Heart right ventricle (tissue), 16 donors: Measurements from ENCODE around the gene TMEM109. TPM values are rescaled to one million over a fixed set of nuclear protein-coding genes. Genes with fewer than 3 reads are reported as not detected.

ENCODE experiments used
- ATAC-seq, 8 donors: fragments of 200-7000 bp; cut with Tn5 transposase; one replicate each; pipeline ENCODE4 v1.9.1; 2020; ENCODE audit warnings: mild to moderate bottlenecking in 8 of 8, moderate library complexity in 8 of 8, moderate number of reproducible peaks in 1 of 8
- DNase-seq, 2 donors: peaks; one replicate each; pipeline ENCODE4 v3.0.0-alpha.2; 2020
- H3K27ac ChIP-seq, 10 donors: fragments of 200-600 bp; sonication (generic) in 2 of 10; one replicate each; pipeline versions ENCODE4 v1.5.0 to v1.8.0; 2020 to 2022; ENCODE audit warnings: mild to moderate bottlenecking in 3 of 10
- H3K27me3 ChIP-seq, 7 donors: fragments of 200-600 bp; one replicate each; pipeline ENCODE4 v1.8.0; 2021 to 2022; ENCODE audit warnings: mild to moderate bottlenecking in 2 of 7
- H3K36me3 ChIP-seq, 9 donors: fragments of 200-600 bp; sonication (generic) in 1 of 9; one replicate each; pipeline versions ENCODE4 v1.5.0 to v1.8.0; 2020 to 2022; ENCODE audit warnings: mild to moderate bottlenecking in 2 of 9
- H3K4me1 ChIP-seq, 9 donors: fragments of 200-600 bp; sonication (generic) in 1 of 9; one replicate each; pipeline versions ENCODE4 v1.5.0 to v1.8.0; 2020 to 2022; ENCODE audit warnings: mild to moderate bottlenecking in 4 of 9
- H3K4me3 ChIP-seq, 10 donors: fragments of 200-600 bp; sonication (generic) in 2 of 10; one replicate each; pipeline versions ENCODE4 v1.5.0 to v1.8.0; 2020 to 2022; ENCODE audit warnings: mild to moderate bottlenecking in 7 of 10, moderate library complexity in 2 of 10
- H3K9me3 ChIP-seq, 11 donors: fragments of 200-600 bp in 10 of 11; sonication (generic) in 2 of 11; one replicate each; pipeline versions ENCODE4 v1.5.0 to v1.8.0; 2013 to 2022; ENCODE audit warnings: mild to moderate bottlenecking in 2 of 11, control low read depth in 1 of 11, moderate library complexity in 1 of 11
- CTCF ChIP-seq, 9 donors: fragments of 200-600 bp; sonication (generic) in 2 of 9; IDR thresholded peaks; one replicate each; pipeline versions ENCODE4 v1.5.0 to v1.8.0; 2021 to 2022; ENCODE audit warnings: antibody characterized with exemption in 9 of 9, mild to moderate bottlenecking in 5 of 9, moderate library complexity in 1 of 9
- WGBS, 2 donors: extraction: QIAGEN DNeasy Blood & Tissue Kit; methylation state at CpG; one replicate each; pipeline ENCODE4 v1.1.7; 2013; ENCODE audit warnings: inconsistent platforms in 1 of 2; 5-methylcytosine and 5-hydroxymethylcytosine counted together
- intact Hi-C, 10 donors: fragments of 100-400 bp; cut with DNase I; formaldehyde crosslinking; loops; one replicate each; pipeline versions ENCODE4 v1.11.1 to v1.14.2; 2022
- polyA plus RNA-seq, 2 donors: library from polyadenylated mRNA; stranded (reverse); fragments of 200-250 nt; gene quantifications; one replicate each; pipeline ENCODE4 v1.2.3, GENCODE V29; 2013
- total RNA-seq, 10 donors: library from RNA; stranded (reverse); fragmentation: NEBNext Ultra II Directional in 3 of 10; extraction: Animal tissue kit (Norgen Biotek cat#: 25700) in 3 of 10; gene quantifications; one replicate each; pipeline versions ENCODE4 v1.2.1 to v1.2.4, GENCODE V29; 2021 to 2023
- donor health status: Arrhythmogenic right ventricular cardiomyopathy.
- donor health status: ischemic (EF 13 %, LVEDD 7.1; RV severe dilation, severe dysfunction).
- donor health status: healthy with polysubstance abuse.
- donor health status: DM: no; HTN: yes; CAD: no.
- donor health status: DM: no; HTN: no; CAD: no.
- donor health status: ischemic (EF 25% LVEDD 6.9; RV normal size, moderate dysfunction).
- donor health status: ischemic (EF 25% LVEDD 5.7; RV mildly dilated, moderate dysfunction).
- donor health status: healthy.
- donor health status: DM: yes; HTN: yes; CAD: no.
- donor health status: Ischemic cardiomyopathy.
- donor health status: ischemic (EF 35%, LVEDD 5.7; RV mildly dilated, moderate dysfunction).
- donor health status: nonischemic (EF 11% LVEDD 7.7; RV severe dilation, severe dysfunction).
- donor health status: DM: yes; HTN: yes; CAD: no.
- donor health status: PGD.
- donor health status: ischemic (EF 29% LVEDD 5.4; RV normal size, mild dysfunction).
- donor health status: nonischemic (EF 23%, LVEDD 6.1; RV moderate dilation, normal function).

TMEM109 gene
- total and polyA plus RNA-seq, 12 donors = 53.3 to 121 (median 92.7) TPM

GRCh38 chr11:60929764-60930163 is 15.8 kb downstream of the TMEM109 start:
- Histone ChIP-seq H3K27me3 (peaks cover 0 to 30% (median 9%) of the 10 kb centered on the region in 7 donors), H3K27ac (no peak overlapping the region), H3K9me3 (no peaks in the 10 kb centered on the region), H3K4me1 (peaks cover 0 to 14% (median 12%) of the 10 kb centered on the region in 9 donors), H3K36me3 (peaks cover 0 to 25% (median 0%) of the 10 kb centered on the region in 9 donors), H3K4me3 (no peak overlapping the region)
- ATAC-seq (no peak), DNase-seq (no peak)
- 87 to 89% methylated on average over 4 of the region's 4 CpGs for WGBS, 2 donors
- TF ChIP-seq CTCF (IDR thresholded peaks at IDR 0.05) = no peak
- intact Hi-C loops = no loop called here

- intact Hi-C loops = no loop called here
- H3K36me3 ChIP-seq = peaks cover 0 to 25% (median 0%) of the 10 kb centered on the region in 9 donors
- H3K4me3 ChIP-seq = no peak overlapping the region
- ATAC-seq (no peak), DNase-seq (no peak)
- no peak for TF ChIP-seq CTCF (IDR thresholded peaks at IDR 0.05)
- no peak overlapping the region for H3K27ac ChIP-seq
- peaks cover 0 to 8% (median 6%) of the 10 kb centered on the region in 9 donors for H3K4me1 ChIP-seq
- peaks cover 0 to 24% (median 4%) of the 10 kb centered on the region in 7 donors for H3K27me3 ChIP-seq
- 91 to 99% methylated on average over 4 of the region's 4 CpGs for WGBS, 2 donors
- no peaks in the 10 kb centered on the region for H3K9me3 ChIP-seq
Observed at GRCh38 chr11:60930394-60930793, 16.4 kb downstream of the TMEM109 start.

- H3K27me3 ChIP-seq = peaks cover 0 to 9% (median 0%) of the 10 kb centered on the region in 7 donors
- TF ChIP-seq CTCF (IDR thresholded peaks at IDR 0.05) = no peak
- DNase-seq = no peak
- peaks cover 0 to 34% (median 0%) of the 10 kb centered on the region in 9 donors for H3K36me3 ChIP-seq
- H3K27ac ChIP-seq = no peak overlapping the region
- no peaks in the 10 kb centered on the region for H3K9me3 ChIP-seq
- H3K4me3 ChIP-seq = no peak overlapping the region
- H3K4me1 ChIP-seq = peaks cover 0 to 11% (median 7%) of the 10 kb centered on the region in 9 donors
- 86 to 93% methylated on average over 9 of the region's 9 CpGs for WGBS, 2 donors
- intact Hi-C loops = no loop called here
- ATAC-seq = no peak
Observed at GRCh38 chr11:60931917-60932316, 18.0 kb downstream of the TMEM109 start.

- intact Hi-C loops = no loop called here
- 82 to 92% methylated on average over 5 of the region's 5 CpGs for WGBS, 2 donors
- DNase-seq = no peak
- TF ChIP-seq CTCF (IDR thresholded peaks at IDR 0.05) = no peak
- no peak for ATAC-seq
- Histone ChIP-seq H3K27me3 (peaks cover 0 to under 1% (median 0%) of the 10 kb centered on the region in 7 donors), H3K36me3 (peaks cover 0 to 32% (median 0%) of the 10 kb centered on the region in 9 donors), H3K4me1 (peaks cover 0 to 19% (median 12%) of the 10 kb centered on the region in 9 donors), H3K9me3 (no peaks in the 10 kb centered on the region), H3K27ac (no peak overlapping the region), H3K4me3 (no peak overlapping the region)
Observed at GRCh38 chr11:60932605-60933356, 18.8 kb downstream of the TMEM109 start.
